BLaER1 (cell line): Measurements from ENCODE around the gene SND1.
"Not testable (repeated sequence)": the region's sequence is repeated elsewhere in the genome, so short reads cannot be mapped to it uniquely, and the experiment has no call there.

Source experiments
- H3K27ac ChIP-seq: shearing (Covaris generic); formaldehyde crosslinking; 2 replicates; pipeline ENCODE4 v1.8.1; 2022
- H3K27me3 ChIP-seq: shearing (Covaris generic); formaldehyde crosslinking; 2 replicates; pipeline ENCODE4 v1.8.1; 2022
- H3K36me3 ChIP-seq: shearing (Covaris generic); formaldehyde crosslinking; 2 replicates; pipeline ENCODE4 v1.8.1; 2022
- H3K4me1 ChIP-seq: shearing (Covaris generic); formaldehyde crosslinking; 2 replicates; pipeline ENCODE4 v1.8.1; 2022
- H3K4me2 ChIP-seq: shearing (Covaris generic); formaldehyde crosslinking; 2 replicates; pipeline ENCODE4 v1.8.1; 2022
- H3K4me3 ChIP-seq: shearing (Covaris generic); formaldehyde crosslinking; 2 replicates; pipeline ENCODE4 v1.8.1; 2022
- H3K9ac ChIP-seq: shearing (Covaris generic); formaldehyde crosslinking; 2 replicates; pipeline ENCODE4 v1.8.1; 2022
- H3K9me3 ChIP-seq: shearing (Covaris generic); formaldehyde crosslinking; 2 replicates; pipeline ENCODE4 v1.8.1; 2022
- H4K20me1 ChIP-seq: shearing (Covaris generic); formaldehyde crosslinking; 2 replicates; pipeline ENCODE4 v1.8.1; 2022
- Cebpa-rat ChIP-seq: shearing (Covaris generic); IDR thresholded peaks from 2 replicates; pipeline ENCODE4 v1.8.1; 2022

SND1 gene

GRCh38 chr7:127667759-127668530, 16.0 kb downstream of the SND1 start:
- Histone ChIP-seq H3K9me3 (peaks cover 17% of the 10 kb centered on the region), H3K36me3 (peaks cover 91% of the 10 kb centered on the region), H3K4me1 (peaks cover 12% of the 10 kb centered on the region; the same call in 1 of the 2 replicates), H3K4me2 (no peak overlapping the region), H3K9ac (no peak overlapping the region), H3K27me3 (no peaks in the 10 kb centered on the region), H4K20me1 (peaks cover 80% of the 10 kb centered on the region), H3K27ac (no peak overlapping the region), H3K4me3 (no peak overlapping the region)
- TF ChIP-seq Cebpa-rat: no peak

DNA sequence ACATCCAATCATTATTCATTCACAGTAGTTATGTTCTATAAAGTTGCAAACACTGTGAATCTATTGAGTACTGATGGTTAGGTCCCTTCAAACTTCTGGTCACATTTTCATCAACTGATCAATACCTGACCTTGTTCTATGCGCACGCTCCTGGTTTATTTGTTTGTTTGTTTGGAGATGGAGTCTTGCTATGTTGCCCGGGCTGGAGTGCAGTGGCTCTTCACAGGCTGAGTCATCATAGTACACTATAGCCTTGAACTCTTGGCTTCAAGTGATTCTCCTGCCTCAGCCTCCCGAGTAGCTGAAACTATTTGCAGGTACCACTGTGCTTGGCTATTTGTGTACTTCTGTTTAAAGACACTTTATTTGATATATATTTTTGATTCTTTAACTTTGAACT, 19.3 kb downstream of the SND1 start:
- Histone ChIP-seq H3K4me3 (no peak overlapping the region), H3K9ac (no peak overlapping the region), H3K4me1 (peaks cover 12% of the 10 kb centered on the region; the same call in 1 of the 2 replicates), H3K27me3 (no peaks in the 10 kb centered on the region), H3K9me3 (peaks cover 27% of the 10 kb centered on the region), H3K36me3 (peaks cover 89% of the 10 kb centered on the region), H3K27ac (no peak overlapping the region), H3K4me2 (no peak overlapping the region), H4K20me1 (peaks cover 78% of the 10 kb centered on the region)
- no peak for TF ChIP-seq Cebpa-rat

GRCh38 chr7:127673902-127674301, 21.9 kb downstream of the SND1 start:
- H3K27me3 ChIP-seq: no peaks in the 10 kb centered on the region
- H3K4me2 ChIP-seq: no peak overlapping the region
- peaks cover 95% of the 10 kb centered on the region for H3K36me3 ChIP-seq
- peaks cover 54% of the 10 kb centered on the region for H4K20me1 ChIP-seq
- no peak overlapping the region for H3K27ac ChIP-seq
- H3K4me3 ChIP-seq: no peak overlapping the region
- H3K9ac ChIP-seq: no peak overlapping the region
- peaks cover 51% of the 10 kb centered on the region for H3K9me3 ChIP-seq
- peaks cover 8% of the 10 kb centered on the region; the same call in 1 of the 2 replicates for H3K4me1 ChIP-seq
- no peak for TF ChIP-seq Cebpa-rat

- H3K9ac ChIP-seq: no peak overlapping the region
- peaks cover 95% of the 10 kb centered on the region for H3K36me3 ChIP-seq
- no peak overlapping the region for H3K4me2 ChIP-seq
- H4K20me1 ChIP-seq: peaks cover 49% of the 10 kb centered on the region
- no peak for TF ChIP-seq Cebpa-rat
- peaks cover 4% of the 10 kb centered on the region; the same call in 1 of the 2 replicates for H3K4me1 ChIP-seq
- no peak overlapping the region for H3K4me3 ChIP-seq
- no peak overlapping the region for H3K27ac ChIP-seq
- no peaks in the 10 kb centered on the region for H3K27me3 ChIP-seq
- peaks cover 56% of the 10 kb centered on the region for H3K9me3 ChIP-seq
Observed at GRCh38 chr7:127674361-127674760, 22.4 kb downstream of the SND1 start.

DNA sequence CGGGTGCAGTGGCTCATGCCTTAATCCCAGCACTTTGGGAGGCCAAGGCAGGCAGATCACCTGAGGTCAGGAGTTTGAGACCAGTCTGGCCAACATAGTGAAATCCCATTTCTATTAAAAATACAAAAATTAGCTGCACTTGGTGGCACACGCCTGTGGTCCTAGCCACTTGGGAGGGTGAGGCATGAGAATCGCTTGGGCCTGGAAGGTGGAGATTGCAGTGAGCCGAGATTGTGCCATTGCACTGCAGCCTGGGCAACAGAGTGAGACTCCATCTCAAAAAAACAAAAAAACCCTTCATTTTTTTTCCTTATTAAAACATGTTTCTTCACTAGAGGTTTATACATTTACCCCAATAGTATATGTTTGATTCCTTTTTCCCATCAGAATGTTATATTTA, 22.9 kb downstream of the SND1 start:
- H3K9ac ChIP-seq, H3K27me3 ChIP-seq, H3K4me1 ChIP-seq, H3K27ac ChIP-seq, H3K4me2 ChIP-seq, H3K4me3 ChIP-seq: not testable (repeated sequence)
- H3K9me3 ChIP-seq: peaks cover 61% of the 10 kb centered on the region
- H4K20me1 ChIP-seq: peaks cover 45% of the 10 kb centered on the region
- peaks cover 95% of the 10 kb centered on the region for H3K36me3 ChIP-seq

DNA sequence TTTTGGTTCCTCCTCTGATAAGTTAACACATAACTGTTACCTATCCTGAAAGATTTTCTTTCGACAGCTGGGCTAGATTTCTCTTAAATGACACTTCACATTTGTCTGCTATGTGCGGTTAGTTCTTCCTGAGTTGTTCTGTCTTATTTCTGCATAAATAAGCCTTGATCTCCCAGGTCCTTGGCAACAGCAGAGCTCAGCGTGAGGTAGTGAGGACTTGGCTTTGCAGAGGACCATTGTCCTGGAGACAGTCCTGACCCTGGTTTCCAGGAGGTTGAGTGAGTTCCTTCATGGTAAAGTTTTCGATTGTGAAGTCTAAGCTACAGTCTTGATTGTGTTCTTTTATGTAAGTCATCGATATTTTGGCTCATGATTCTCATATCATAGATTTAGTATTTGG, 23.7 kb downstream of the SND1 start:
- Histone ChIP-seq H3K9me3 (peaks cover 69% of the 10 kb centered on the region), H3K27ac (no peak overlapping the region), H3K4me3 (no peak overlapping the region), H3K27me3 (no peaks in the 10 kb centered on the region), H3K4me2 (no peak overlapping the region), H3K4me1 (no peaks in the 10 kb centered on the region), H3K36me3 (peaks cover 95% of the 10 kb centered on the region), H3K9ac (no peak overlapping the region), H4K20me1 (peaks cover 41% of the 10 kb centered on the region)
- no peak for TF ChIP-seq Cebpa-rat

DNA sequence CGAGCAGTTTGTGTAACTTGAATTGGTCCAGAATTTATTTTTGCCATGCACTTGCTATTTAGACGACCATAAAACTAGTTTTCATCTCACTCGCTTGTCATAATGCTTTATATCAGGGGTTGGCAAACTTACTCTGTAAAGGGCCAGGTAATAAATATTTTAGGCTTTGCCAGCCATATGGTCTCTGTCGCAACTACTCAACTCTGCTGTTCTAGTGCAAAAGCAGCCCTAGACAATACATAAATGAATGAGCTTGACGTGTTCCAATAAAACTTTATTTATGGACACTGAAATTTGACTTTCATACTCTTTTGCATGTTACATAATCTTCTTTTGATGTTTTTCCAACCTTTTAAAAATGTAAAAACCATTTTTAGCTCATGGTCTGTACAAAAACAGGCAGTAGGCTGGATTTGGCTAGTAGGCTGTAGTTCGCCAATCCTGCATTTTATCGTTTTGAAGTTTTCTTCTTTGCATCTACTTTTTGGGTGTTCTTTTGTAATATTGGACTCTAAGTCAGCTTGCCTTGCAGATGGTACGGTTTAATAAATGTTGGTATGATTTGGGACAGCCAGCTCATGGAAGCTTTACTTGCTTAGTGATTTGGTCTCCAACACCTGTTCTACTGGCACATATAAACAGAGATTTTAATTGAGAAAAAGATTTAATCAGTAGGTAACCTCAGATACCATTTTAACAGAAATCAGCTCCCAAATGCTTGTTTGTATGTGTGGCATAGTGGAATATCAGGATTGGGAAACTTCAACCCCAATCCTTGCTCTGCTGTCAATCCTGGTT, 25.6 kb downstream of the SND1 start:
- H3K4me3 ChIP-seq: no peak overlapping the region
- H3K4me2 ChIP-seq: no peak overlapping the region
- TF ChIP-seq Cebpa-rat: no peak
- no peaks in the 10 kb centered on the region for H3K4me1 ChIP-seq
- no peak overlapping the region for H3K27ac ChIP-seq
- no peaks in the 10 kb centered on the region for H3K27me3 ChIP-seq
- H3K9me3 ChIP-seq: peaks cover 65% of the 10 kb centered on the region
- peaks cover 92% of the 10 kb centered on the region for H3K36me3 ChIP-seq
- H3K9ac ChIP-seq: no peak overlapping the region
- H4K20me1 ChIP-seq: peaks cover 47% of the 10 kb centered on the region

DNA sequence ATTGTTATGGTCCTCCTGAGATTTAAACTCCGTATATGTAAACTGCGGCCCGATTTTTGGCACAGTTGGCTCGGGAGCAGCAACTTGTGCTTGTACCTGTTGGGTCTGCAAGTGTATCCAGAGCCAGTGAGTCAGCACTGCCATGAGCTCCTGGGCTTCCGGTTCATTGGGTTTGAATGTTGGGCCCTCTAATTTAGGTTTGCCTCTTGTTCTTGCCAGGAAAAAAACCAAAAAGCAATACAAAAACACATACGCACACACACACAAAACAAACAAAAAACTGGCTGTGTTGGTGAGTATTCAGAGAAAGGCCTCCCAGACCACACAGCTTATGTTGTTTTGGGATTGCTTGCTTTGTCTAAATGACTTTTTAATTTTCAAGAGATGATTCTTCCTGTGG, 26.3 kb downstream of the SND1 start:
- H4K20me1 ChIP-seq: peaks cover 51% of the 10 kb centered on the region
- no peak overlapping the region for H3K9ac ChIP-seq
- peaks cover 5% of the 10 kb centered on the region; the same call in 1 of the 2 replicates for H3K4me1 ChIP-seq
- H3K27ac ChIP-seq: no peak overlapping the region
- peaks cover 94% of the 10 kb centered on the region for H3K36me3 ChIP-seq
- peaks cover 64% of the 10 kb centered on the region for H3K9me3 ChIP-seq
- H3K4me3 ChIP-seq: no peak overlapping the region
- H3K27me3 ChIP-seq: no peaks in the 10 kb centered on the region
- no peak overlapping the region for H3K4me2 ChIP-seq
- TF ChIP-seq Cebpa-rat: no peak

- Histone ChIP-seq H4K20me1 (peaks cover 51% of the 10 kb centered on the region), H3K4me2 (no peak overlapping the region), H3K4me1 (peaks cover 11% of the 10 kb centered on the region), H3K9me3 (peaks cover 64% of the 10 kb centered on the region), H3K9ac (no peak overlapping the region), H3K27ac (no peak overlapping the region), H3K36me3 (peaks cover 89% of the 10 kb centered on the region), H3K27me3 (no peaks in the 10 kb centered on the region), H3K4me3 (no peak overlapping the region)
- no peak for TF ChIP-seq Cebpa-rat
Observed at GRCh38 chr7:127678947-127679346, 27.0 kb downstream of the SND1 start.

- H3K4me3 ChIP-seq: no peak overlapping the region
- H3K4me2 ChIP-seq: no peak overlapping the region
- no peaks in the 10 kb centered on the region for H3K27me3 ChIP-seq
- peaks cover 22% of the 10 kb centered on the region for H3K4me1 ChIP-seq
- H3K27ac ChIP-seq: no peak overlapping the region
- no peak overlapping the region for H3K9ac ChIP-seq
- peaks cover 57% of the 10 kb centered on the region for H3K9me3 ChIP-seq
- H3K36me3 ChIP-seq: peaks cover 76% of the 10 kb centered on the region
- peaks cover 51% of the 10 kb centered on the region for H4K20me1 ChIP-seq
- TF ChIP-seq Cebpa-rat: no peak
Observed at GRCh38 chr7:127680983-127681382, 29.0 kb downstream of the SND1 start.
